Epithelial cell of proximal tubule (primary cell): ENCODE data around the gene FAM151A. TPM values are rescaled to one million over a fixed set of nuclear protein-coding genes. Genes with fewer than 3 reads are reported as not detected.

Source experiments
- DNase-seq: peaks from one replicate; pipeline ENCODE4 v3.0.0-alpha.2; 2011; ENCODE audit warnings: low read depth
- H3K4me3 ChIP-seq: 2 replicates; pipeline ENCODE4 v1.5.1; 2011; ENCODE audit warnings: low read depth, mild to moderate bottlenecking, low read length
- total RNA-seq: library from RNA; depleted of rRNA; stranded (reverse); fragments of >200 nt; gene quantifications from 2 replicates; pipeline ENCODE4 v1.2.3, GENCODE V29; 2015
- TF ChIP-seq, protein P1 (sequence below): conservative IDR thresholded peaks from 2 replicates; pipeline ENCODE4 v1.5.1; 2012; ENCODE audit warnings: low read depth, mild to moderate bottlenecking, low read length

FAM151A gene
- not detected in 2 replicates for total RNA-seq

DNA sequence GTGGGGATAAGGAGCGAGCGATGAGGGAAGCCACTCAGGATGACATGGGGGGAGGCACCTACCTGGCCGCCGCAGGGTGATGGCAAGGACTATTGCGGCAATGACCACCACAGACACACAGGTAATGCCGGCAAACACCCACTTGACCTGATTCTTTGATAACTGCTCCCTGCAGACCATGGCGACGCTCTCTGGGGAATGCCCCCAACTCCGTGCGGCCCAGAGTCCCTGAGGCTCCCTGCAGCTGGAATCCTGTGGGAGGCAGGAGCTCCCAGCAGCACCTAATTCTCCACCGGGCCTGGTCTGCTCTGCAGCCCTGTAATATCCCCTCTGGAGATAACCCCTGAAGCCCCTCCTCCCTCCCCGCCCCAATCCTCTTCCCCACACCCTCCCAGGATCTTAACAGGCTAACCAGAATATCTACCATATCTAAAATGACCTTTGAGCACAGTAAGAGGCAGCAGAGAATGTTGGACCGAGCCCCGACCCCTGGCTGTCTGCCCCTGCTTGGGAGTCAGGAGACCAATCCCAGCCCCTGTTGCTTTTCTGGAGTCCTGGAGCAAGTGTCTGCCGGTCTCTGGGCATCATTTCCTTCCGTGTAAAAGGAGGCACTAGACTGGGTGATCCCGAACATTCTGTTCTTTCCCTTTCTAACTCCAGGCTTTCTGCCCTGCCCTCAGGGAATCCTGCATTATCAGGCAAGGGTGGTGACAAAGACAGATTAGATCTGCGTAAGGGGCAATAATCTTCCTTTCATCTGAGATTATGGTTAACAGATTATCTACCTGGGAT is at the start of gene FAM151A:
TSS of gene FAM151A (minus strand) at position 310 of the 792 bp plus-strand sequence. CDS start at position 180, 130 bp downstream.
- H3K4me3 ChIP-seq = no peak within 1 kb of the TSS
- DNase-seq = no peak
- TF ChIP-seq, protein P1, sequence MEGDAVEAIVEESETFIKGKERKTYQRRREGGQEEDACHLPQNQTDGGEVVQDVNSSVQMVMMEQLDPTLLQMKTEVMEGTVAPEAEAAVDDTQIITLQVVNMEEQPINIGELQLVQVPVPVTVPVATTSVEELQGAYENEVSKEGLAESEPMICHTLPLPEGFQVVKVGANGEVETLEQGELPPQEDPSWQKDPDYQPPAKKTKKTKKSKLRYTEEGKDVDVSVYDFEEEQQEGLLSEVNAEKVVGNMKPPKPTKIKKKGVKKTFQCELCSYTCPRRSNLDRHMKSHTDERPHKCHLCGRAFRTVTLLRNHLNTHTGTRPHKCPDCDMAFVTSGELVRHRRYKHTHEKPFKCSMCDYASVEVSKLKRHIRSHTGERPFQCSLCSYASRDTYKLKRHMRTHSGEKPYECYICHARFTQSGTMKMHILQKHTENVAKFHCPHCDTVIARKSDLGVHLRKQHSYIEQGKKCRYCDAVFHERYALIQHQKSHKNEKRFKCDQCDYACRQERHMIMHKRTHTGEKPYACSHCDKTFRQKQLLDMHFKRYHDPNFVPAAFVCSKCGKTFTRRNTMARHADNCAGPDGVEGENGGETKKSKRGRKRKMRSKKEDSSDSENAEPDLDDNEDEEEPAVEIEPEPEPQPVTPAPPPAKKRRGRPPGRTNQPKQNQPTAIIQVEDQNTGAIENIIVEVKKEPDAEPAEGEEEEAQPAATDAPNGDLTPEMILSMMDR = no peak

DNA sequence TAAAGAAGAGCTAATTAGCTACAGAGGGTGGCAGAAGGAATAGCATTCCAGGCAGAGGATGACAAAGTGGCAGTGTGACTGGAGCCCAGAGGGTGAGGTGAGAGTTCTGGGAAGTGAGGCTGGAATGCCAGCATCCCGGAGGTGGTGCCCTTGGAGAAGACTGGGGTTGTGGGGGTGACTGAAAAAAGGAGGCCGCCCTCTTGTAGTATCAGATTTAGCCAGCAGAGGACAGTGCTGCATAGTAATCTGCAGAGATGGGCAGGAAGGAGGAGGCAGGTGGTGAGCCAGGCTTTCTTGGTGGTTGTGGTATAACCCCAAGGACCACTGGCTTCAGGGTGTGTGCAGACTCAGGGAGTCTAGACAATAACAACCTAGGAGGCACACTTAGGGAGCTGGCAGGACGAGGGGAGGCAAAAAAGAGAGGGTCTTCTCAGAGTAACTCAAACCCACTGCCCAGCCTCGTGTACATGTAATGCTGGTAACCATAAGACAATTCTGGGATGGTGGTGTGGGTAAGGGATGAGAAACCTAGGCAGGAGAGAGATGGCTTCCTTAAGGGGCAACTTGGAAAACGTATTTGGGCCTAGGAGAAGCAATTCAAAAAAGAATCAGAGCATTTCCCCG is 48.8 kb upstream of the FAM151A start:
- H3K4me3 ChIP-seq = no peak overlapping the region
- no peak for DNase-seq
- TF ChIP-seq, protein P1 = peak; percentile 90

DNA sequence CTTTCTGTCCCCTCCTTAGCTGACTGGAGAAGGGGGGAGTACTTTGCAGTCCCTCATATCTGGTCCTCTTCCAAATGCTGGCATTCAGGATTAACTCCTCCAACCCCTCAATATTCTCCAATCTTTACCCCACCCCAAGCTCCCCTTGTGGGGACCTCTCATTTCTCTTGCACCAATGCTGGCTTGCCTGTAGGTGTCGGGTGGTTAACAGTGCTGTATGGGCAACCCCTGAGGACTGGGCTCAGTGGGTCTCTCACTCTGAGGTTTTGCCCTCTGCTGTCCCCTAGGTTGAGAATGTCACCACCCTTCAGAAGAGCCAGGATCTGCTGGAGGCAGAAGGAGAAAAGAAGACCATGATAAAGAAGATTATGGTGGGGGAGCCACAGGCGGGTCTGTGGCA is 45.2 kb upstream of the FAM151A start:
- no peak for DNase-seq
- TF ChIP-seq, protein P1 = no peak

DNA sequence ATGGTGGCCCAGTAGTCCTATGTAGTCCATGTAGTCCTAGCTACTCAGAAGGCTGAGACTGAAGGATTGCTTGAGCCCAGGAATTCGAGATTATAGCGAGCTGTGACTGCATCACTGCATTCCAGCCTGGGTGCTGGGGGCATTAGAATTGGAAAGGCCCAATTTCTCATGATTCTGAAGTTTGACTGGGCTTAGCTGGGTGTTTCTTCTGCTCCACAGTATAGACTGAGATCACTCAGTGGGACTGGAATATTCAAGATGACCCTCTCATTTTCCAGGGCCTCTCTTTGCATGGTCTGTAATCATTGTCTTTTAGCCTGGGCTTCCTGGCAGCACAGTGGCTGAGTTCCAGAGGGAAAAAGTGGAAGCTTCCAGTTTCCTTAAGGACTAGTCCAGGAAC is 44.5 kb upstream of the FAM151A start:
- TF ChIP-seq, protein P1 = no peak
- no peak for DNase-seq
- H3K4me3 ChIP-seq = no peak overlapping the region

More for the DNA sequence above, 45.2 kb upstream of the FAM151A start:
- no peak overlapping the region for H3K4me3 ChIP-seq

DNA sequence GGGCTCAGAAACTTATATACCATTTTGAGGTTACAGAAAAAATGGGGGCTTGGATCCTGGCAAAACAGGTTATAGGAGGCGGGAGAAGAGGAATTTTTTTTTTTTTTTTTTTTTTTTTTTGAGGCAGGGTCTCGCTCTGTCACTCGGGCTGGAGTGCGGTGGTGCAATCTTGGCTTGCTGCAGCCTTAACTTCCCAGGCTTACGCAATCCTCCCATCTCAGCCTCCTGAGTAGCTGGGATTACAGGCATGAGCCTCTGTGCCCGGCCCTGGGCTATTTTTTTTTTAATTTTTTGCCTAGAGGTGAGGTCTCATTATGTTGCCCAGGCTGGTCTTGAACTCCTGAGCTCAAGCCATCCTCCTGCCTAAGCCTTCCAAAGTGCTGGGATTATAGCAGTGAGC is 43.0 kb upstream of the FAM151A start:
- no peak for DNase-seq
- TF ChIP-seq, protein P1 = no peak
- no peak overlapping the region for H3K4me3 ChIP-seq

DNA sequence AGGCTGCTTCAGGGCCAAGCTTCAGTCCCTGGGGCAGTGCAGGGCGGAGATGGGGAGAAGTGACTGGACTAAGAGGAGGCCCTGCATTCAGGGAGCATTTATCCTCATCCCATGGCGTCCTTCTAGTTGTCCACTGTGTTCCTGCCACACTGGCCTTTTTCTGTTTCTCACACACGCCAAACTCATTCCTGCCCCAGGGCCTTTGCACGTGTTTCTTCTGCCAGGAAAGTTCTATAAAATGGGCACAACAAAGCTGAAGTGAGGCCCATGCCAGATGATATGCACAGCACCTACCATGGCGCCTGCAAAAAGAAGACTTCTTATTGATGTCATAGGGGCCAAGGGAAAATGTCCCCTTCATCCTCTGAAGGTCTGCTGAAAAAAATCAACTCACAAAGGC is 42.5 kb upstream of the FAM151A start:
- no peak for DNase-seq
- TF ChIP-seq, protein P1 = no peak
- no peak overlapping the region for H3K4me3 ChIP-seq
